Stimulated activated CD8-positive, alpha-beta memory T cell treated with anti-CD3 and anti-CD28 coated beads, Interleukin-15, amount 100 ng/mL, for 4 hours (primary cell): ENCODE measurements around the gene BORCS8.
A peak's percentile ranks its signal among the peaks of the same experiment; 100 is the strongest.
"Not testable (repeated sequence)": the region's sequence is repeated elsewhere in the genome, so short reads cannot be mapped to it uniquely, and the experiment has no call there.

ENCODE experiments used
- DNase-seq, 2 donors: peaks; one replicate each; pipeline ENCODE4 v3.0.0-alpha.2; 2020; ENCODE audit warnings: low read depth in 2 of 2

Gene BORCS8

DNA sequence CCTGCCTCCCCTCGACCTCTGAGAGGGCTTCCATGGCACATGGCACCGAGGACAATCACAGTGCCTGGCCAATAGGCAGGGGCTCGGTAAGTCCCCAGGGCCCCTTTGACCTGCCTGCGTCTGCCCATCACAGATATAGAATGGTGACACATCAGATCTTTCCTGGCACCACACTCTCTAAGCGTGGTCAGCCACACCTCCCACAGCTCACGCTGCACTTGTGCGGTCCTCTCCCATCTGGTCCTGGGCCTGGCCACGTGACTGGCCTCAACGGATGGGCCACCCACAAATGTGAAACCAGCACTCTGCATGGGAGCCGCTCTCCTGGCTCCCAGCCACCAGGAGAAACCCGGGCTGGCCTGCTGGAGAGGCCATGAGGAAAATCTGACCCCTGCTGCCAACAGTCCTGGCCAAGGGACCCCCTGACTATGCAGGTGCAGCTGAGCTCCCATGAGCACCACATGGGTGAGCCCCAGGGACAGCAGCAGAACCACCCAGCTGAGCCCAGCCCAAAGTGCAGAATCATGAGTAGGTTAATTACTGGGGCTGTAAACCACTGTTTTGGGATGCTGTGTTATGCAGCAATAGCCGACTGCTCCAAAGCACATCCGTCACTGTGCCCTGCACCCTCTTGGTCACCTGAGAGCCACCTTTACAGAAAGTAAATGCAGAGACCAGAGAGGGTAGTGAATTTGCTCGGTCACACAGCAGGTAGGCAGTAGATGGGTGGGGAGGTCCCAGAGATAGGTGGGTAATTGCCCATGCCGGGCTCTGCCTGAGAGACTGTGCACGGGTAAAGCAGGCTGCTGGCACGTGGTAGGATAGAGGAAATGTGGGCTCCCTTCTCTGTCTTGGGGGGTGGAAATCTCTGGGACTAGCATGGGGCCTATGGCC lies 12.2 kb downstream of the BORCS8 start:
- no peak for DNase-seq

DNA sequence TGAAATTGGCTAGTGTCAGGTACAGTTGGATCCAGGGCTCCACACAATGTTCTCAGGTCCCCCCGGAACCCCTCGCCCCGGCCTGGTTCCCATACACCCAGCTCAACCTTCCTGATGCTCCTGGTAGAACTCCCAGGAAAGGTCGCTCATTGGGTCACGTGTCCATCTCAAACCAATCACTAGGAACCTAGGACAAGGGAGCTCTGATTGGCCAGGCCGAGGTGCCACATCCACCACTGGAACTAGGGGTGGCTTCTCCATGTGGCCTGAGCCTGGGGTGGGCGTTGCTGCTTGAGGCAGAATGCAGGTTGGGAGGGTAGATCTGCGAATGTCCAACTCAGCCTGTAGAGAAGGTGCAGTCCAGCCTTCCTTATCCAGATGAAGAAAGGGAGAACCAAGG lies 15.0 kb downstream of the BORCS8 start:
- DNase-seq = no peak

DNA sequence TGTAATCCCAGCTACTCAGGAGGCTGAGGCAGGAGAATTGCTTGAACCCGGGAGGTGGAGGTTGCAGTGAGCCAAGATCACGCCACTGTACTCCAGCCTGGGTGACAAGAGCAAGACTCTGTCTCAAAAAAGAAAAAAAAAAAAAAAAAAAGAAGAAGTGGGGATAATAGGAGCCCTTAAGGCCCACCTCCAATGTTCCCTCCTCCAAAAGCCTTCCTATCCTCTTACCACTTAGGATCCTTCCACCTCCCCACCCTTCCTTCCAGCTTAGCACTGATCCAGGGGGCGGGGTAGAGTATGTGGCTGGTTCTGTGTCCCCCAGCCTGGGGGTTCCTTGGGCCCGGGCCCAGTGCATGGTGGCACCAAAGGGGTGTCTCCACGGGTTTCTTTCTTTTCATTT lies 18.7 kb downstream of the BORCS8 start:
- not testable (repeated sequence) for DNase-seq

DNA sequence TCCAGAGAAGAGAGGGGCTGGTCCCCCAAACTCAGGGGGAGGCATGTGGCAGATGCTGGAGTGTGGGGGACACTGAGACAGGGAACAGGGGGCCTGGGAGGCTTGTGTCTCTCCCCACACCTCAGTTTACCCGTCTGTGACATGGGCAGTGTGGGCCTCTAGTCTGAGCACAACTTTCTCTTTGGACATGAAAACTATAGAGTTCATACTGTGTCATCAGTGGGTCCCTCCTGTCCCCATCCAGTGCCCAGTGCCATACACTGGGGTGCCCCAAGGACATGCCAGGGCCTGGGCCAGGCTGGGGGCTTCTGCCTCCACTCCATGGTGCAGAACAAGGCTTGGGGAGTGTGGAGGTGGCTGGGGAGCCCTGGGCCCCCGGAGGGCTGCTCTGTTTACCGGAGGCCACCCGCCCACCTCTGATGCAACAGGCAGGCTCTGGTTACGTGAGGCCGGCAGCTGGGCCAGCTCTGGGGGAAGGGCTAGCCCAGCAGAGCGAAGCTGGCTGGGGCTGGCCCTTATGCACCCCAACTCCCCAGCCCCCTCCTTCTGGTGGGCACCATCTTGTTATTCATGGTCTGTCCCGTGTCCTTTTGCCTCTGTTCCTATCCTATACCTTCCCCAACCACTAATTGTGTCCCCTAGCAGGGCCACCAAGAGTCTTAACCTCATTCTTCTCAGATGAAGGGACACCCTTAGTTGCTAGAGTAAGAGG lies 20.0 kb downstream of the BORCS8 start:
- no peak for DNase-seq

DNA sequence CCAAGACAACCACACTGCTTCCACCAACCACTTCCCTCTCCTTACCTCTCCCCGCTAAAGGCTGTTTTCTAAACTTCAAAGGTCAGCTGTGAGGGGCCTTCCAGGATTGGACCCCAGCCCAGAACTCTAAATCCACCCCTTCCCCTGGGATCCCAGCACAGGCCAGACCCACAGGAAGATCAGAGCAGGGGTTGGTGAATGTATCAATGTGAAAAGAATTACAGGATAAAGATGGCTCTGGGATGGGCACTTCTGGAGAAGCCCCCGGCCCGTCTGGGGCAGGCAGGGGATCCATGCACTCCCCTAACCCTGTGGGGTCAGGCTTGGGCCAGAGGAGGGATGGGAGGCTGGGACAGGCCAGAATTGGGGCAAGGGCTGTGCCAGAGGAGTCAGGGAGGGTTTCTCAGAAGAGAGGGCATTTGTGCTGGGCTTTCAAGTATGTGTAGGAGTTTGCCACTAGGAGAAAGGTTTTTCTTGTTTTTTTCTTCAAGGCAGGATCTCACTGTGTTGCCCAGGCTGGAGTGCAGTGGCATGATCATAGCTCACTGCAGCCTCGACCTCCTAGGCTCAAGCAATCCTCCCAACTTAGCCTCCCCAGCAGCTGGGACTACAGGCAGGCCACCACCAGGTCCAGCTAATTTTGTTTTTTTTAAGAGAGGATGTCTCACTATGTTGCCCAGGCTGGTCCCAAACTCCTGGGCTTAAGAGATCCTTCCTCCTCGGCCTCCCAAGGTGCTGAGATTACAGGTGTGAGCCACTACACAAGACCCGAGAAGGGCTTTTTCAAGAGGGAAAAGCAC lies 20.9 kb downstream of the BORCS8 start:
- no peak for DNase-seq

DNA sequence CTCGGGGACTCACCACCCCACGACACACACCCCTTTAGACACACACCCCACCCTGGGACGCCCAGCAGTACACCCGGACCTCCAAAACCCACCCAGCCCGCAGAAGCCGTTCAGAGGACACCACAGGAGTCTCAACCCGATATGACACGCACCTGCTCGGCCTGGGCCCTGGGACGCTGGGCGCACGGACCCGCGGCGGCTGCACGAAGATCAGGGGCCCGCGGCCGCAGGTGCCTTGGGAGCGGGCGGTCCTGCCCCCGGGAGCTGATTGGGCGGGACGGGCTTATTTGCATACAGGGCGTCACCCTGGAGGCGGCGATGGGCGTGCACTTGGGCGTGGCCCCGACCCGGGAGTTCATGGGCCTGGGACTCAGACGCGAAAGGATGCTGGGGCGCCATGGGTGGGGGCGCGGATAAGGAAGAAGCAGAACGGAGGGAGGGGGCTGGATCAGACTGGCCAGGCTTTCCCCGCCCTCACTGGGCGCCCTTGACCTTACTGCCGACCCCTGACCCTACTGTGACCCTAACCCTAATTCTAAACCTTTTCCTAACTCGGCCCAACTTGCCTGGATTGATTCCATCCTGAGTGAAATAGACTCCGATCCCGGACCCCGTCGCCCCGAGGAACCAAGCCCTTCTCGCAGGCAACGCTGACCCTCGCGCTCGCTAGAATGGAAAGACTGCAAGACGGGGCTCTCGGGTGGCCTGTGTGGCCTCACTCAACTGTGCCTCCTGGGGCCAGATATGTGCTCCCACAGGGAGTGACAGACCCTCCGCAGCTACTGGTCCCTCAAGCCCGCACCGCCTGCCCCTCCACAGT lies 21.7 kb downstream of the BORCS8 start, which contains the start of gene MEF2B:
Gene MEF2B, minus strand, starts transcription at position 211 of the 820 bp plus-strand sequence. CDS start 19,528 bp downstream, outside the sequence.
- peak; percentile 39 to 43 for DNase-seq

DNA sequence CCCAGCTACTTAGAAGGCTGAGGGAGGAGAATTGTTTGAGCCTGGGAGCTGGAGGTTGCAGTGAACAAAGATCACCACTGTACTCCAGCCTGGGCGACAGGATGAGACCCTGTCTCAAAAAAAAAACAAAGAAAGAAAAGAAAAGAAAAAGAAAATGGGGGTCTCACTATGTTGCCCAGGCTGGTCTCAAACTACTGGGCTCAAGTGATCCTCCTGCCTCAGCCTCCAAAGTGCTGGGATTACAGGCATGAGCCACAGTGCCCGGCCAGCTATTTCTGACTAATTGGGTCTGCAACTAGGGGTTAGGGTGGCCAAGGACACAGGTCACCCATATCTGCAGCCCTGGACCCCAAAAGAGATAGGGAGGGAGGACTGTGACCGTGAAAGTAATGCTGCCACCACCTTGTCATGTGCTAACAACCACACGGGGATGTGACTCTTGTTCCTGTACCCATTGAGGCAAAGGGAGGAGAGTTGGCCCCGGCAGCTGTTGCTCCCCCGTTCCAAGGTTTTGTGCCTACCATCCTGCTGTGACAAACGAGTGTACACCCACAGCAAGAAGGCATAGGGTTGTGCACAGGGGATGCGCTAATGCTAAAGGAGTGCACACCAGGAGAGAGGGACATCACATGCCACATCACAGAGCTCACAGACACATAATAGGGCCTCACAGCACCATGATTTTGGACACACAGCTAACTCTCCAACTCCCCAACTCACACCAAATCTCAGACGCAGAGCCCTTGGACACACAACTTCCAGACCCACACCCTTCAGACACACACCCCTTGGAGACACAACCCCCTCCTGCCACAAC lies 22.5 kb downstream of the BORCS8 start:
- no peak for DNase-seq

DNA sequence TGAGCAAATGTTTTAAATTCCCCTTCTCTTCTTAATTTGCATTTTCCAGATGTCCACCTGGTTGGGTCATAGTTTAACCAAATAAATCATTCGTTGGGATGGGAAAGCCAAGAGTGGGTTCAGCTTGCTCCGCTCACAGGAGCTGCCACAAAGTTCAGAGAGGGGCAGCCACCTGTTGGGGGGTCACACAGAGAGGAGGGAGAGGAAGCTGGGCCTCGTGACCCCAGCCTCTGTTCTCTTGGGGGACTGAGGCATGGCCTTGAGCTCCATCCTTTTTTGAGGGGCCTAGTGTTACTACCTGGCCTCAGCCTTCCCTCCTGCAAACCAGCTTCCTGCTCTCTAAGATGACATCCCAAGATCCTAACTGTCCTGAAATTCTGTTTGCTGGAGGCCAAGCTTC lies 24.3 kb downstream of the BORCS8 start:
- DNase-seq = no peak

DNA sequence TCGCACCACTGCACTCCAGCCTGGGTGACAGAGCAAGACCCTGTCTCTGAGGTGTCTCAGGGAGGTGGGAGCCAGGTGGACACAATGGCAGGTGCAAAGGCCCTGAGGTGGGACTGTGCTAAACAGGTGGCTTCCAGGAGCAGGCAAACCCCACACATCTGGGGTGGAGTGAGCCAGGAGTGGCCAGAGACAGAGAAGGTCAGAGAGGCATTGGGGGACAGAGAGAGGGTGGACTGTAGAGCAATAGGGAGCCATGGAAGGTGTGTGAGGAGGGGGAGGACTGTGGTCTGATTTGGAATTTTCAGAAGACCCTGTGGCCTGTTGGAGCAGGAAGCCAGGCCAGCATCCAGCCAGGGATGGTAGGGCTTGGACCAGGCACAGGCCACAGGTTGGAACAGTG lies 26.6 kb downstream of the BORCS8 start:
- DNase-seq = no peak

DNA sequence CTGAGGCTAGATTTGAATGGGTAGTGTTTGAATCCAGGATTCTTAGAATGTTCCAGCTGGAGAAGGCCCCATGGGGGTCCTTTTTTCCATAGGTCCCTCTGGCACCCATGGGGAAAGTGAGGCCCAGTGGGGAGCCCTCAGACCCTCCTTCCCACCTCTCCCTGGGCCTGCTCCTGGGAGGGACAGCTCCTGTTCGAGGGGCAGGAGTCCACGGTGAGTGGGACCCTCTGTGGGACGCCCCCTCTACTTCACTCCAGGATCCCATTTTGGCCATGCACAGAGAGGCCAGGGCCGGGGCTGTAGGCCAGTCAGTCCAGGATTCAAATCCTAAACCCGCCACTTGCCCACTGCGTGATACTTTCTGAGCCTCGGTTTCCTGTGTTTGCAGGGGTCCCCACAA lies 29.5 kb downstream of the BORCS8 start:
- no peak for DNase-seq

DNA sequence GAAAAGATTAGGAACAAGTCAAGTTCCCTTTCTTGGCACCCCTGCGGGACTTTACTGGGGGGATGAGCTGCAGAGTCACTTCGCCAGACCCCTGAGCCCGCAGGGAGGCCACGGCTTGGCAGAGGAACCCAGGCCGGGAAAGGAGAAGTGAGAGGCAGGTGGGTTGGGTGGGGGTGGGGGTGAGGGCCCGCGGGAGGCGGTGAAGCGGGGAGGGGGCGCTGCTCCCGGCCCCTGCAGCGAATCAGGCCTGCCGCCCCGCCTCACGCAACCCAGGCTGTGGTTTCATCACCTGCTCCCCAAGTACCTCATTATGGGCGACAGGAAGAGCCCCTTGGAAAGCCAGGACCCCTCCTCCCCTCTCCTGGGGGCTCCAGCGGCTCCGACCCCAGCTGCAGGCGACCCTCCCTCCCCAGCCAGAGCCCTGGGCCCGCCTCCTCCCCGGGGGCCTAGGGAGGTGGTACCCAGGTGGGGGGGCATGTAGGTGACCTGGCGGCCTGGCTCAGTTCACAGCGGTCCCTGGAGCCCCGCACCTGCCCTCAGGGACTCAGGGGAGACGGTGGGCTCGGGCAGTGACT lies 31.4 kb downstream of the BORCS8 start:
- DNase-seq = no peak

DNA sequence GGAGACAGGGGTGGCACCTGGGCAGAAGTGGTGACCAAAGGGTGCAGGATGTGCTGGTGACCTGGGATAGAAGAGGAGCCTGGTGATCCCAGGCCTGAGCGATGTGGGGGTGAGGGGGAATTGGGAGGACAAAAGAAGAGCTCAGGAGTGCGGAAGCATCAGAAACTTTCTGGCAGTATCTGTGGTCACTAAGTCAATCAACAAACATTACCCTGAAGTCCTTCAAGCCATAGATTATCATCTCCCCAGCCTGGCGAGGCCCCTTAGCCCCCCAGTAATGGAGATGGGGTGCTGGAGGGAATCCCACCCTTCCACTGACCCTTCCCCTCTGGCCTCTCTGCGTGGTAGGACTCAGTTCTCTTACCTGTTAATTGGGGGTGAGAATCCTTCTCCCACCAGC lies 32.4 kb downstream of the BORCS8 start:
- DNase-seq = no peak

DNA sequence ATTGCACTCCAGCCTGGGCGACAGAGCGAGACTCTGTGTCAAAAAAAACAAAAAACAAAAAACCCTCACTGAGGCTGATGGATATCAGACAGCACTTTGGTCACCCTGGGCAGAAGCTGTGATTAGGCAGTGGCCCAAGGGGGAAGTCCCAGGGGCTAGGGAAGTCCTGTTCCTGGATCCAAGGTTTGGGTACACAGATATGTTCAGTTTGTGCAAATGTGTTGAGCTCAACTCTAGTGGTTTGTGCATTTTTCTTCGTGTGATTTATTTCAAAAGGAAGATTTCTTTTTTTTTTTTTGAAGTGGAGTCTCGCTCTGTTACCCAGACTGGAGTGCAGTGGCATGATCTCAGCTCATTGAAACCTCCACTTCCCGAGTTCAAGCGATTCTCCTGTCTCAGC lies 34.1 kb downstream of the BORCS8 start:
- no peak for DNase-seq

DNA sequence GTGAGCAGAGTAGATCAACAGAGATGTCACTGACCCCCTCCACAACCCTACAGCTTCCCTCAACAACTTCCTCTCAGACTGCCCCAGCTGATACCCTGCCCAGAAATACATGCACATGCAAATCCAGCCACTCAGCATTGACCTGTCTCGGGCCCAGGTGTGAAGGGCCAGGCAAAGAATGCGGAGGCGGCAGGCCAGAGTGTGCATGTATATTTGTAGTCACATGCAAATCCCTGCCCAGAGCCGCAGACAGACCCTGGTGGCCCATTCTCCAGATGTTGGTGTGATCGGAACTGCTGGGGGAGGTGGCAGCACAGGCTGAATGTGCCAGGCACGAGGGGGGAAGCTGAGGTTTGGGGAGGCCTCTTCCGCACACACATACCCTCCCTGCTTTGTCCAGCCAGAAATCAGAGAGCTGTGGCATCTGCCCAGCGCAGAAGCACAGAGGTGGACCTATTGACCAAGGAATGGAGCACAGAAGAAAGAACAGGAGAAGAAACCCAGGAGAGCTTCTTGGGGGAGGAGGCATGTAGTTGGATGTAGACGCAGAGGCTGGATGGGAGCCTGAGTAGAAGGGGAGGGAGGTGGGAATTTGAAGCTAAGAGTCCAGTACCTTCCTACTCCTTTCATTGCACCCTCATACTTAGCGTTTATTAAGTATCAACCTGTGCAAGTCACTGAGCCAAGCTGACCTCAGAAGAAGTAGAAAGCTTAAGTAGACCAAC lies 36.3 kb downstream of the BORCS8 start:
- no peak for DNase-seq

DNA sequence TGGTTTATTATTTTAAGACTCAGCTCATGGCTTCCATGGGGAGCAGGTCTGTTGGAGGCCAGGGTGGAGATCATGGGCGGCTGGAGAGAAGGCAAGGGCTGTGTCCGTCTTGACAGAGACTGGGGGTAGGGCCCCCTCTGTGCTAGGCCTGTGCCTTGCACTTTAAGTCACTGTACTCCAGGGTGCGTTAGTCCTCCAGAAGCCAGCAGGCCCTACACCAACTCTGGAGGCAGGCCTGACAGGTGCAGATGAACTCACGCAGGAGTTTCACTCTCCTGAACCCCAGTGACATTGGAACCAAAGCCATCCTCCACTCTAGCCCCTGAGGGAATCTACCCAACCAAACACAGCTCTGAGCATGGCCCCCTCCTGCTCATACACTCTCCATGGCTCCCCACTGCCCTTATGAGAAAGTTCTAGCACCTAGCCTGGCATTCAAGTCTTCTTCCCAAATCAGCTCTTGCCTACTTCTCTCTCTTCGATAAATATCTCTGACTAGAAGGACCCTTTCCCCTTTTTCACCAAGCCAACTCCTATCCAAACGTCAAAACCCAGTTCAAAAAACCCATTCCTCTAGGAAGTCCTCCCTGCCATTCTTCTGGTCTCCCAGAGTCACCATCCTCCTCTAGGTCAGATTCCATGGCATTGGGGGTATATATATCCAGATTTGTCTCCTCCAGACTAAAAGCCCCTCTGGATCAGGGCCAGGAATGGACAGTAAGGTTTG lies 37.0 kb downstream of the BORCS8 start:
- no peak for DNase-seq

DNA sequence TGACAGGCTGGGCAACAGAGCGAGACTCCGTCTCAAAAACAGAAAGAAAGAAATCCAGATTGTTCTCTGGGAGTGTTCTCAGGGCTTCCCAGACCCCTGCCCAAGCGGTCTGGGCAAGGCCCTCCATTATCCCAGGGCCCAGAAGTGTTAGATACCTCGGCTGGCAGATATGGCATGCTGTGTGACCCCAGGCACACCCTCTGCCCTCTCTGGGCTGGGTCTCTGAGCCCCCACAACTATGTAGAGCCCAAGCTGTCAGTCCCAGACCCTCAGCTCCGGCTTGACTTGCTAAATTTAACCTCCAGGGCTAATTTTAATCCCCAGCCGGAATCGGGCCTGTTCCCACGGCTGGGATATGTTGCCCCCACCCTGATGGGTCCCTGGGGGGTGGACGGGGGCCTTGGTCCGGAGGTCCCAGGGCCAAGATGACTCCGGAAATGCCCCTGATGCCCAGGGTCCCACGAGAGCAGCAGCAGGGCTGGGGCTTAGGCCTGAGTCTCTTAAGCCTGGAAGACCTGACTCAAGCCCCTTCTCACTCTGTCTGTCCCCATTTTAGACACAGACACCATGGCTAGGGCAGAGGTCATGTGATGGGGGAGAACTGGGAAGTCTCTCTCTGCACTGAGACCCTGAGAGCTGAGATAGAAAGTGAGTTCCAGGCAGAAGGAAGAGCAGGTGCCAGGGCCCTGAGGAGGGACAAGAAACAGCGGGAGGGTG lies 39.1 kb downstream of the BORCS8 start:
- no peak for DNase-seq

DNA sequence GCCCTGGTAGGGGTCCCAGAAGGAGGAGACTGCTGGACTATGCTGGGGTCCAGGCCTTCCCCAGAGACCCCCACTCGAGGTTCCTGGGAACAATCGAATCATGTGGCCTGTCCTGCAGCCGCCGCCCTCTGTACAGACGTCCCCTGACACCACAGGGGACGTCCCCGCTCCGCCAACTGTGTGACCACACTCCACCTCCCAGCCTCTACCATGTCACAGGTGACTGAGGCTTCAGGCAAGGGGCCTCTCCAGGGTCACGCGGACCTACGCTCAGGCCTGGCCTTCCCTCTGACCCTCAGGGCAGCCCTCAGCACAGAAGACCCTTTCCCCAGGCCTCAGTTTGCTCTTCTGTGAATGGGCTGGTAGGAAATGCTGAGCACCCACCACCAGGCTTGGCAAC lies 40.5 kb downstream of the BORCS8 start:
- DNase-seq = no peak

DNA sequence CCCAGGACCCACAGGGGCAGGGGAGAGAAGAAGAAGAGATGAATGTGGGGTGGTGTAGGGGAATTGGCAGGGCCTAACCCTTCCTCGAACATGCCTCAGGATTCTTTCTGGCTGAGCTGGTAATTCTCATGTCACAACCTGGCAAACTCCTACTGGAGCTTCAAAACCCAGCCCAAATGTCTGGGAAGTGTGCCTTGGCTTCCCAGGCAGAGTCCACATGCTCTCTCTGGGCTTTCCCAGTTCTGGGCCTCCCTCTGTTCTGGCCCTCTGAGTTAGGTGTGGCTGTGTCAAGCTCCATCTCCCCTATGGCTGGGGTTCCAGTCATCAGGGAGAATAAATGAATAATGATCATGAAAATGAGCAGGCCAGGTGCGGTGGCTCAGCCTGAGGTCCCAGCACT lies 42.5 kb downstream of the BORCS8 start:
- no peak for DNase-seq
